ENCODE measurements around the gene GABRR3. TPM values are rescaled to one million over a fixed set of nuclear protein-coding genes. Genes with fewer than 3 reads are reported as not detected.
A peak's percentile ranks its signal among the peaks of the same experiment; 100 is the strongest.

GABRR3 gene
- polyA plus RNA-seq, 3 donors: not detected

DNA sequence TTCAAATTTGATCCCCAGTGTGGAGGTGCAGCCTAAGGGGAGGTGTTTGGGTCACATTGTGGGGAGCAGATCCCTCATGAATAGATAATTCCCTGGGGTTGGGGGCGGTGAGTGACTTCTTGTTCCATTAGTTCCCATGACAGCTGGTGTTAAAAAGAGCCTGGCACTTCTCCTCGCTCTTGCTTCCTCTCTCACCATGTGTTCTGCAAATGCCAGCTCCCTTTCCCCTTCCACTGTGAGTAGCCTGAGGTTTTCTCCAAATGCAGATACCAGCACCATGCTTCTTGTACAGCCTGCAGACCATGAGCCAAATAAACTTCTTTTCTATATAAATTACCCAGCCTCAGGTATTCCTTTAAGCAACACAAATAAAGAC lies 86.0 kb downstream of the GABRR3 start:
- Histone ChIP-seq H3K79me2 (ENCODE audit: insufficient read depth, low read length) (no peaks in the 10 kb centered on the region), H3K27ac (ENCODE audit: low read depth in 1 of 2, low read length in 2 of 2) (no peak overlapping the region), H3K27me3 (ENCODE audit: control insufficient read depth in 2 of 2, insufficient read depth in 2 of 2, low read length in 2 of 2) (no peaks in the 10 kb centered on the region), H4K20me1 (ENCODE audit: insufficient read depth, low read length) (no peaks in the 10 kb centered on the region), H3K4me1 (ENCODE audit: control insufficient read depth in 1 of 2, insufficient read depth in 2 of 2, low read length in 2 of 2) (peaks cover 24 to 25% of the 10 kb centered on the region in 2 donors), H3K9ac (ENCODE audit: insufficient read depth, low read length, poor library complexity, severe bottlenecking) (no peak overlapping the region), H3K4me3 (replicated peaks in 1 of 3; ENCODE audit: low read depth in 2 of 3, low read length in 3 of 3) (no peak overlapping the region), H3K4me2 (replicated peaks; ENCODE audit: extremely low read depth, low read length, poor library complexity, severe bottlenecking) (no peak overlapping the region), H2AFZ (ENCODE audit: insufficient read depth, low read depth, low read length, poor library complexity, severe bottlenecking) (no peak overlapping the region), H3K9me3 (replicated peaks in 1 of 2; ENCODE audit: control insufficient read depth in 1 of 2, insufficient read depth in 1 of 2, low read length in 2 of 2) (no peaks in the 10 kb centered on the region), H3K36me3 (replicated peaks in 1 of 2; ENCODE audit: control insufficient read depth in 1 of 2, insufficient read depth in 2 of 2, low read length in 2 of 2) (peaks cover 68 to 69% of the 10 kb centered on the region in 2 donors)
- intact Hi-C loops (cut with micrococcal nuclease): no loop called here
- Mint-ChIP-seq H3K36me3 (peaks cover 72 to 81% of the 10 kb centered on the region in 2 donors), H3K27ac (peak overlapping the region in 4 of 7 donors; percentile 17 to 70 (median 44)), H3K4me3 (no peak overlapping the region), H3K27me3 (ENCODE audit: low read depth in 3 of 3) (no peaks in the 10 kb centered on the region), H3K9me3 (no peaks in the 10 kb centered on the region), H3K4me1 (peaks cover 25% of the 10 kb centered on the region)
- DNase-seq: no peak
- TF ChIP-seq, protein P1, sequence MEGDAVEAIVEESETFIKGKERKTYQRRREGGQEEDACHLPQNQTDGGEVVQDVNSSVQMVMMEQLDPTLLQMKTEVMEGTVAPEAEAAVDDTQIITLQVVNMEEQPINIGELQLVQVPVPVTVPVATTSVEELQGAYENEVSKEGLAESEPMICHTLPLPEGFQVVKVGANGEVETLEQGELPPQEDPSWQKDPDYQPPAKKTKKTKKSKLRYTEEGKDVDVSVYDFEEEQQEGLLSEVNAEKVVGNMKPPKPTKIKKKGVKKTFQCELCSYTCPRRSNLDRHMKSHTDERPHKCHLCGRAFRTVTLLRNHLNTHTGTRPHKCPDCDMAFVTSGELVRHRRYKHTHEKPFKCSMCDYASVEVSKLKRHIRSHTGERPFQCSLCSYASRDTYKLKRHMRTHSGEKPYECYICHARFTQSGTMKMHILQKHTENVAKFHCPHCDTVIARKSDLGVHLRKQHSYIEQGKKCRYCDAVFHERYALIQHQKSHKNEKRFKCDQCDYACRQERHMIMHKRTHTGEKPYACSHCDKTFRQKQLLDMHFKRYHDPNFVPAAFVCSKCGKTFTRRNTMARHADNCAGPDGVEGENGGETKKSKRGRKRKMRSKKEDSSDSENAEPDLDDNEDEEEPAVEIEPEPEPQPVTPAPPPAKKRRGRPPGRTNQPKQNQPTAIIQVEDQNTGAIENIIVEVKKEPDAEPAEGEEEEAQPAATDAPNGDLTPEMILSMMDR (IDR thresholded peaks at IDR 0.05): no peak
- 60% methylated on average over 1 of the region's 2 CpGs for WGBS (ENCODE audit: insufficient coverage)

DNA sequence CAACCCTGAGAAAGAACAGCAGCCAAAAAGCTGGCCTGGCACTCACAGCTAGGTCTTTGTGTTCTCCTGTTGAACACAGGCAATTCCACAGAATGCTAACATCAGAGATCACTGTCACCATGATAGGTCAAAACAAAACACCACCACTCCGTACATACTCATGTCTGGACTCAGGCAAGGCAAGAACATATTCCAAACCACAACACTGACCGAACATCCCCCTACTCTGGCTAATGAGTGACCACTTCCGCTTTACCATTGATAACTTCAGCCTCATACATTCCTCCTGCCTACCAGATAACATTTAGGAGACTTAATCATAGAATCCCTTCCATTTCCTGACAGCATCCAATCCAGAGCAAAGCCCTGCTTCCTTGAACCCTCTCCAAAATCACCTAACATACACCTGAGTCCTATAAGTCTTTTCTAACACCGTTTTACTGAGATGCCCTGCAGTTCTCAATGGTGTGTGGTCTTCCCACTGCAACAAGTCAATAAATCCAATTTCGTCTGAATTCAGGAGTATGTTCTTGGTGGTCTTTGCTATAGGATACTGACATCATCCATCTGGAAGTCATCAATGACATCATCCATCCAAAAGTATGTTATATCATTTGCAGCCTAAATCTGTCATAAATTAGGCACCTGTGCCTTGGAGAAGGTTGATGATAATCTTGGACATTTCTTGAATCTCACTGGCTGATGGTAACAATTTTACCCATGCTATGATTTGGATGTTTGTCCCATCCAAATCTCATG lies 86.6 kb downstream of the GABRR3 start:
- TF ChIP-seq, protein P1 (IDR thresholded peaks at IDR 0.05): no peak
- peak overlapping the region in 2 of 7 donors; percentile 22 to 66 for H3K27ac Mint-ChIP-seq
- no peaks in the 10 kb centered on the region for H3K9me3 Mint-ChIP-seq

More for the DNA sequence above, 86.6 kb downstream of the GABRR3 start:
- Histone ChIP-seq H4K20me1 (ENCODE audit: insufficient read depth, low read length) (no peaks in the 10 kb centered on the region), H3K9me3 (replicated peaks in 1 of 2; ENCODE audit: control insufficient read depth in 1 of 2, insufficient read depth in 1 of 2, low read length in 2 of 2) (no peaks in the 10 kb centered on the region), H2AFZ (ENCODE audit: insufficient read depth, low read depth, low read length, poor library complexity, severe bottlenecking) (no peak overlapping the region), H3K4me1 (ENCODE audit: control insufficient read depth in 1 of 2, insufficient read depth in 2 of 2, low read length in 2 of 2) (peaks cover 19% of the 10 kb centered on the region in 2 donors), H3K27ac (ENCODE audit: low read depth in 1 of 2, low read length in 2 of 2) (no peak overlapping the region), H3K4me3 (replicated peaks in 1 of 3; ENCODE audit: low read depth in 2 of 3, low read length in 3 of 3) (no peak overlapping the region), H3K79me2 (ENCODE audit: insufficient read depth, low read length) (no peaks in the 10 kb centered on the region), H3K9ac (ENCODE audit: insufficient read depth, low read length, poor library complexity, severe bottlenecking) (no peak overlapping the region), H3K36me3 (replicated peaks in 1 of 2; ENCODE audit: control insufficient read depth in 1 of 2, insufficient read depth in 2 of 2, low read length in 2 of 2) (peaks cover 71 to 72% of the 10 kb centered on the region in 2 donors), H3K4me2 (replicated peaks; ENCODE audit: extremely low read depth, low read length, poor library complexity, severe bottlenecking) (no peak overlapping the region), H3K27me3 (ENCODE audit: control insufficient read depth in 2 of 2, insufficient read depth in 2 of 2, low read length in 2 of 2) (no peaks in the 10 kb centered on the region)
- Mint-ChIP-seq H3K4me1 (peaks cover 24% of the 10 kb centered on the region), H3K36me3 (peaks cover 74 to 83% of the 10 kb centered on the region in 2 donors), H3K4me3 (no peak overlapping the region), H3K27me3 (ENCODE audit: low read depth in 3 of 3) (no peaks in the 10 kb centered on the region)
- 95% methylated on average over 3 of the region's 5 CpGs for WGBS (ENCODE audit: insufficient coverage)
- DNase-seq: no peak
- intact Hi-C loops (cut with micrococcal nuclease): no loop called here
